PC-9 (cell line): ENCODE results near the gene LRMDA. TPM values are rescaled to one million over a fixed set of nuclear protein-coding genes. Genes with fewer than 3 reads are reported as not detected.

Source experiments
- BruUV-seq: library from RNA; stranded (reverse); fragments of 400-500 nt; replicated peaks from 2 replicates; lab custom pipeline; 2021; lab: Mats Ljungman, UMichigan
- CTCF ChIA-PET: fragments of 300-600 bp; sonication (Branson Sonifier 250); formaldehyde crosslinking; loops from one replicate; lab custom pipeline; 2022; ENCODE audit warnings: antibody characterized with exemption; lab: Charles Lee
- POLR2A ChIA-PET: fragments of 300-600 bp; sonication (Branson Sonifier 250); formaldehyde crosslinking; loops from one replicate; lab custom pipeline; 2022; ENCODE audit warnings: antibody characterized with exemption; ENCODE audit not compliant: unreplicated experiment; lab: Charles Lee
- DNase-seq, 2 experiments: peaks; one replicate each; pipeline versions ENCODE4 v3.0.0 to v3.0.0-alpha.2; 2015 to 2022; ENCODE audit warnings: mixed read lengths in 1 of 2
- H2AFZ ChIP-seq: fragments of 200-600 bp; sonication (generic); 2 replicates; pipeline ENCODE4 v1.8.1; 2017; ENCODE audit warnings: antibody characterized with exemption
- H3F3A ChIP-seq: fragments of 200-600 bp; sonication (generic); 2 replicates; pipeline ENCODE4 v1.8.1; 2017; ENCODE audit warnings: antibody characterized with exemption, mild to moderate bottlenecking, low read depth; ENCODE audit not compliant: insufficient read depth
- H3K27ac ChIP-seq: fragments of 200-600 bp; sonication (generic); 2 replicates; pipeline ENCODE4 v1.6.1; 2016; ENCODE audit warnings: mixed run types
- H3K27me3 ChIP-seq: fragments of 200-600 bp; sonication (generic); 2 replicates; pipeline ENCODE4 v1.6.1; 2016; ENCODE audit warnings: low read depth, mixed run types; ENCODE audit not compliant: insufficient read depth
- H3K36me3 ChIP-seq: fragments of 200-600 bp; sonication (generic); 2 replicates; pipeline ENCODE4 v1.6.1; 2016; ENCODE audit warnings: low read depth, mixed run types
- H3K4me1 ChIP-seq: fragments of 200-600 bp; sonication (generic); replicated peaks from 2 replicates; pipeline ENCODE4 v1.6.1; 2016; ENCODE audit warnings: mixed run types; ENCODE audit not compliant: insufficient read depth
- H3K4me2 ChIP-seq: fragments of 200-600 bp; sonication (generic); 2 replicates; pipeline ENCODE4 v1.6.1; 2017; ENCODE audit warnings: mixed run types
- H3K4me3 ChIP-seq: fragments of 200-600 bp; sonication (generic); 2 replicates; pipeline ENCODE4 v1.6.1; 2016; ENCODE audit warnings: mixed run types
- H3K79me2 ChIP-seq: fragments of 200-600 bp; sonication (generic); 2 replicates; pipeline ENCODE4 v1.6.1; 2017; ENCODE audit warnings: low read depth, mixed run types
- H3K9me2 ChIP-seq: fragments of 200-600 bp; sonication (generic); 2 replicates; pipeline ENCODE4 v1.8.1; 2017; ENCODE audit warnings: mild to moderate bottlenecking; ENCODE audit not compliant: insufficient read depth
- H3K9me3 ChIP-seq: fragments of 200-600 bp; sonication (generic); 2 replicates; pipeline ENCODE4 v1.8.1; 2016; ENCODE audit warnings: low read depth; ENCODE audit not compliant: insufficient read depth
- H4K20me1 ChIP-seq: fragments of 200-600 bp; sonication (generic); 2 replicates; pipeline ENCODE4 v1.8.1; 2017; ENCODE audit not compliant: insufficient read depth
- EZH2 ChIP-seq: fragments of 200-600 bp; sonication (generic); IDR thresholded peaks from 2 replicates; pipeline ENCODE4 v1.8.0; 2017; ENCODE audit warnings: antibody characterized with exemption, low read depth
- intact Hi-C: fragments of 100-400 bp; cut with micrococcal nuclease; formaldehyde crosslinking; loops from one replicate; pipeline ENCODE4 v1.10.0; 2022; ENCODE audit not compliant: unreplicated experiment
- total RNA-seq: library from RNA; stranded (reverse); gene quantifications from 2 replicates; pipeline ENCODE4 v1.2.3, GENCODE V29; 2021
- TF ChIP-seq, protein P1 (sequence below): fragments of 200-600 bp; sonication (generic); conservative IDR thresholded peaks from 2 replicates; pipeline ENCODE4 v1.6.1; 2017; ENCODE audit warnings: mixed run types, antibody characterized with exemption, mild to moderate bottlenecking, moderate library complexity

LRMDA gene
- total RNA-seq, 1 experiment from 2014 or later, result not detected

DNA sequence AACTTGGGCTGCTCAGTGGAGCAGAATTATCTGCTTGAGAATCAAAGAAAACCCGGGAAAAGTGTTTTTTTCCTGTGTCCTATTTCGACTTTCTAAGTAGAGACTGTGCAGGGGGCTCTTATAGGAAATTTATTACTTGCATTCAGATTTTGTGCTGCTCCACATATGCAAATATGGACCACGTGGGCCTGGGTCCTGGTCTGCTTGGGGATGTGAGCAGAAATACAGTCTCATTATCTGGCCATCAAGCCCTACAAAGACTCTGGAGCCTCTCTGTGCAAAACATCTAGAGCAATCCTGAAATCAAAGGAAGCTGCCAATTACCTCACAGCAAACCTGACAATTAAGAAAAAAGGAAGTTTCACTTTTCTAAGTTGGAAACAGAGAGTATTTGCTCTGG is 216.9 kb downstream of the LRMDA start:
- H3K4me3 ChIP-seq, result no peak overlapping the region
- no peaks in the 10 kb centered on the region for H3K9me3 ChIP-seq
- no peak overlapping the region for H2AFZ ChIP-seq
- ChIA-PET CTCF (no interaction called here), POLR2A (no interaction called here)
- no peak for DNase-seq
- no peak overlapping the region for H3K27ac ChIP-seq
- H3K27me3 ChIP-seq, result no peaks in the 10 kb centered on the region
- no peaks in the 10 kb centered on the region for H3F3A ChIP-seq
- peaks cover 3% of the 10 kb centered on the region for H3K4me1 ChIP-seq
- H3K79me2 ChIP-seq, result no peaks in the 10 kb centered on the region
- H3K9me2 ChIP-seq, result no peaks in the 10 kb centered on the region
- TF ChIP-seq, protein P1, sequence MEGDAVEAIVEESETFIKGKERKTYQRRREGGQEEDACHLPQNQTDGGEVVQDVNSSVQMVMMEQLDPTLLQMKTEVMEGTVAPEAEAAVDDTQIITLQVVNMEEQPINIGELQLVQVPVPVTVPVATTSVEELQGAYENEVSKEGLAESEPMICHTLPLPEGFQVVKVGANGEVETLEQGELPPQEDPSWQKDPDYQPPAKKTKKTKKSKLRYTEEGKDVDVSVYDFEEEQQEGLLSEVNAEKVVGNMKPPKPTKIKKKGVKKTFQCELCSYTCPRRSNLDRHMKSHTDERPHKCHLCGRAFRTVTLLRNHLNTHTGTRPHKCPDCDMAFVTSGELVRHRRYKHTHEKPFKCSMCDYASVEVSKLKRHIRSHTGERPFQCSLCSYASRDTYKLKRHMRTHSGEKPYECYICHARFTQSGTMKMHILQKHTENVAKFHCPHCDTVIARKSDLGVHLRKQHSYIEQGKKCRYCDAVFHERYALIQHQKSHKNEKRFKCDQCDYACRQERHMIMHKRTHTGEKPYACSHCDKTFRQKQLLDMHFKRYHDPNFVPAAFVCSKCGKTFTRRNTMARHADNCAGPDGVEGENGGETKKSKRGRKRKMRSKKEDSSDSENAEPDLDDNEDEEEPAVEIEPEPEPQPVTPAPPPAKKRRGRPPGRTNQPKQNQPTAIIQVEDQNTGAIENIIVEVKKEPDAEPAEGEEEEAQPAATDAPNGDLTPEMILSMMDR, result no peak
- TF ChIP-seq EZH2, result no peak
- intact Hi-C loops, result no loop called here
- no peaks in the 10 kb centered on the region for H3K36me3 ChIP-seq
- H4K20me1 ChIP-seq, result no peaks in the 10 kb centered on the region
- no TSS peak for BruUV-seq
- no peak overlapping the region for H3K4me2 ChIP-seq

DNA sequence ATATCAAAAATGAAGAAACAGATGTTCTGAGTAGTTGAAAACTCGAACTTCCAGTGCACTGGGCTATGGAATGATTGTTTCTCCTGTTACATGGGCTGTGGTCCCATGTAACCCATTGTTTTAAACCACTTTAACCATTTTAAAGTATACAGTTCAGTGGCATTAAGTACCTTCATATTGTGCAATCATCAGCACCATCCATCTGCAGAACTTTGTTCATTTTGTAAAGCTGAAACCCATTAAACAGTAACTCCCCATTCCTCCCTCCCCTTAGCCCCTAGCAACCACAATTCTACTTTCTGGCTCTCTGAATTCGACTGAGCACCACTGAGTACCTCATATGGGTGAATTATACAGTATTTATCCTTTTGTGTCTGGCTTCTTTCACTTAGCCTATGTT is 217.4 kb downstream of the LRMDA start:
- DNase-seq, result no peak
- no TSS peak for BruUV-seq

DNA sequence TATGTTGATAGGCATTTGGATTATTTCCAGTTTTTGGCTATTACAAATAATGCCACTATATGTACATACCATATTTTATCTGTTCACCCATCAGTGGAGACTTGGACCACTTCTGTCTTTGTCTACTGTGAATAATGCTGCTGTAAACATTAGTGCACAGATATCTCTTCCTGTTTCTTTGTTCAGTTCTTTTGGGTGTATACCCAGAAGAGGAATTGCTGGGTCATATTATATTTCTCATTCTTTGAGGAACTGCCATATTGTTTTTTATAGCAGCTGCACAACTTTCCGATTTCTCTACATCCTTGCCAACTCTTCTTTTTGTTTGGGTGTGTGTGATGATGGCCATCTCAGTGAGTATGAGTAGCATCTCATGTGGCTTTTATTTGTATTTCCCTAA is 218.0 kb downstream of the LRMDA start:
- no peaks in the 10 kb centered on the region for H3K27me3 ChIP-seq
- H3K27ac ChIP-seq, result no peak overlapping the region
- DNase-seq, result no peak
- intact Hi-C loops, result no loop called here
- TF ChIP-seq, protein P1, result no peak
- TF ChIP-seq EZH2, result no peak
- H3K4me2 ChIP-seq, result no peak overlapping the region
- CTCF ChIA-PET, result no interaction called here
- no peaks in the 10 kb centered on the region for H4K20me1 ChIP-seq
- peaks cover 3% of the 10 kb centered on the region; the same call in 1 of the 2 replicates for H3F3A ChIP-seq
- H3K9me3 ChIP-seq, result no peaks in the 10 kb centered on the region
- H3K79me2 ChIP-seq, result no peaks in the 10 kb centered on the region
- peaks cover 14% of the 10 kb centered on the region for H3K4me1 ChIP-seq
- POLR2A ChIA-PET, result no interaction called here
- H2AFZ ChIP-seq, result no peak overlapping the region
- no peak overlapping the region for H3K4me3 ChIP-seq
- no TSS peak for BruUV-seq
- no peaks in the 10 kb centered on the region for H3K36me3 ChIP-seq
- no peaks in the 10 kb centered on the region for H3K9me2 ChIP-seq

More for the DNA sequence above, 217.4 kb downstream of the LRMDA start:
- Histone ChIP-seq H4K20me1 (no peaks in the 10 kb centered on the region), H3K27me3 (no peaks in the 10 kb centered on the region), H3F3A (peaks cover 1% of the 10 kb centered on the region; the same call in 1 of the 2 replicates), H3K4me2 (no peak overlapping the region), H3K9me2 (no peaks in the 10 kb centered on the region), H3K4me1 (peaks cover 8% of the 10 kb centered on the region), H3K27ac (no peak overlapping the region), H3K9me3 (no peaks in the 10 kb centered on the region), H2AFZ (no peak overlapping the region), H3K36me3 (no peaks in the 10 kb centered on the region), H3K4me3 (no peak overlapping the region), H3K79me2 (no peaks in the 10 kb centered on the region)
- TF ChIP-seq, protein P1, result no peak
- TF ChIP-seq EZH2, result no peak
- ChIA-PET CTCF (no interaction called here), POLR2A (no interaction called here)
- intact Hi-C loops, result no loop called here
